H1 (cell line): ENCODE measurements around the gene SSR1.

ENCODE experiments used
- EP300 ChIP-seq, 2 experiments: IDR thresholded peaks; 1 replicate in 1 of 2; 2 replicates in 1 of 2; pipeline ENCODE4 v1.6.1; 2011 to 2012; ENCODE audit warnings: low read depth in 2 of 2, low read length in 2 of 2, mild to moderate bottlenecking in 2 of 2, borderline replicate concordance in 1 of 2, inconsistent platforms in 1 of 2, moderate library complexity in 1 of 2
- RXRA ChIP-seq: IDR thresholded peaks from 2 replicates; pipeline ENCODE4 v1.6.1; 2011; ENCODE audit warnings: low read depth, mild to moderate bottlenecking, low read length, moderate library complexity; ENCODE audit not compliant: insufficient read depth
- TF ChIP-seq, protein P1 (sequence below), 3 experiments: IDR thresholded peaks; 1 replicate in 2 of 3; 2 replicates in 1 of 3; pipeline versions ENCODE4 v1.5.1 to v1.6.1; 2011; ENCODE audit warnings: low read length in 3 of 3, mild to moderate bottlenecking in 3 of 3, inconsistent platforms in 2 of 3, low read depth in 1 of 3, moderate library complexity in 1 of 3; ENCODE audit not compliant: insufficient read depth in 1 of 3; ENCODE audit errors: control extremely low read depth in 1 of 3

DNA sequence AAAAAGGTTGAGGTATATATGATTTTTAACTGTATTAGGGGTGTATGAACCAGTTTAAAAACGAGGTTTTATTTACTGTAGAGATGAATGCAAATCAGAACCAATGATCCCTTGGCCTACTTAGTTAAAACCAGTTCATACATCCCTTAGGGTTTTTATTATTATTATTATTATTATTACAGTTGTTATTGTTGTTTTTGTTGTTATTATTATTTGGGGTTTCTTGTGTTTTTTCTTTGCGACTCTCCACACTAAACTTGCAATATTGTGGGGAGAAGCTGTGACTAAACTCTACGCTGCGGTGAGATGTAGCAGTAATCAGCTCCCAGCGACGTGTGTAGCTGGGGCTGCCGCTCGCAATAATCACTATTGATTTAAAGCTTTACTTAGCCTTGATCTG lies 62.2 kb downstream of the SSR1 start:
- TF ChIP-seq EP300 (IDR thresholded peaks at IDR 0.05; ENCODE audit: borderline replicate concordance in 1 of 2, low read depth in 2 of 2, low read length in 2 of 2), result no peak
- TF ChIP-seq RXRA, result no peak
- TF ChIP-seq, protein P1, sequence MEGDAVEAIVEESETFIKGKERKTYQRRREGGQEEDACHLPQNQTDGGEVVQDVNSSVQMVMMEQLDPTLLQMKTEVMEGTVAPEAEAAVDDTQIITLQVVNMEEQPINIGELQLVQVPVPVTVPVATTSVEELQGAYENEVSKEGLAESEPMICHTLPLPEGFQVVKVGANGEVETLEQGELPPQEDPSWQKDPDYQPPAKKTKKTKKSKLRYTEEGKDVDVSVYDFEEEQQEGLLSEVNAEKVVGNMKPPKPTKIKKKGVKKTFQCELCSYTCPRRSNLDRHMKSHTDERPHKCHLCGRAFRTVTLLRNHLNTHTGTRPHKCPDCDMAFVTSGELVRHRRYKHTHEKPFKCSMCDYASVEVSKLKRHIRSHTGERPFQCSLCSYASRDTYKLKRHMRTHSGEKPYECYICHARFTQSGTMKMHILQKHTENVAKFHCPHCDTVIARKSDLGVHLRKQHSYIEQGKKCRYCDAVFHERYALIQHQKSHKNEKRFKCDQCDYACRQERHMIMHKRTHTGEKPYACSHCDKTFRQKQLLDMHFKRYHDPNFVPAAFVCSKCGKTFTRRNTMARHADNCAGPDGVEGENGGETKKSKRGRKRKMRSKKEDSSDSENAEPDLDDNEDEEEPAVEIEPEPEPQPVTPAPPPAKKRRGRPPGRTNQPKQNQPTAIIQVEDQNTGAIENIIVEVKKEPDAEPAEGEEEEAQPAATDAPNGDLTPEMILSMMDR (IDR thresholded peaks at IDR 0.05; ENCODE audit: control extremely low read depth in 1 of 3, insufficient read depth in 1 of 3, low read depth in 1 of 3, low read length in 3 of 3), result no peak
